Stimulated activated CD8-positive, alpha-beta memory T cell treated with anti-CD3 and anti-CD28 coated beads, Interleukin-7, amount 100 ng/mL, for 4 hours (primary cell): Measurements from ENCODE around the gene C1orf198.

Experiments
- DNase-seq, 2 donors: peaks; one replicate each; pipeline ENCODE4 v3.0.0-alpha.2; 2020; ENCODE audit warnings: low read depth in 2 of 2

Gene C1orf198

DNA sequence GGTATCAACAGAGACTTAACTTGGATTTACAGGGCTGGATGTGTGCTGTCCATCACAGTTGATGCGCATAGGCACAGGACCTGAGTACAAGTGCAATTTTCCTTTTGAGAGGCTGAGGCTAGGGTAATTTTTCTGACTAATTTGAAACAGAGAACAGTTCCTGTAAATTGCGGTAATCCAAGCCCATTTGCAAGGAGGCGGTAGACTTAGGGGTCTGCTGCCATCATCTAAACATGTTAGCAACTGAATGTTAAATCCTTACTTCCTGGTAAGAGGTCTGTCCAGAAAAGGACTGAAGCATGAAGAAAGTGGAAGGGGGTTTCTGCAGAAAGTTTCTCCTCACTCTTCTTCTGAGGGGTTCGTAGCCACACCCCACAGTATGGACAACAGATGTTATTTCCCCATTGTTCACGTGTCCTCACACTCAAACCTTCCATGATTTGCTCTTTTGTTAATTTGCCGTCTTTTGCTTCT is 23.7 kb upstream of the C1orf198 start:
- no peak for DNase-seq

GRCh38 chr1:230891413-230891812 is 23.1 kb upstream of the C1orf198 start:
- no peak for DNase-seq

GRCh38 chr1:230884646-230885045 is 16.3 kb upstream of the C1orf198 start:
- no peak for DNase-seq

DNA sequence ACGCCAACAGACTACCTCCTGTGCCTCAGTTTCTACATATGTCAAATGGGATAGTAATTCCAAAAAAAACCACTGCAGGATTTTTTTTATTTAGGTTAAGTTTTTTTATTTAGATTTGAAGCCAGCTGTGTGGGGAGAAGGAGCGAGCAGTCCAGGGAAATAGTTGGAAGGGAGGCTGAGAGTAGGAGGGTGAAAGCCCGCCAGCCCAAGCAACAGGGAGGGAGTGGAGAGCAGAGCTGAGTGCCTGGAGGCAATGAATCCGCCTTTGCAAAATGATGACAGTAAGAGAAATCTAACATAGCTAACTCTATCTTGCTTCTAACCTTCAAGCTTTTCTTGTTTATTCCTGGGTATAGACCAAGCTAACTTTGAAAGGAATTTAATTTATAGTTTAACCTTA is 15.6 kb upstream of the C1orf198 start:
- DNase-seq, result no peak

DNA sequence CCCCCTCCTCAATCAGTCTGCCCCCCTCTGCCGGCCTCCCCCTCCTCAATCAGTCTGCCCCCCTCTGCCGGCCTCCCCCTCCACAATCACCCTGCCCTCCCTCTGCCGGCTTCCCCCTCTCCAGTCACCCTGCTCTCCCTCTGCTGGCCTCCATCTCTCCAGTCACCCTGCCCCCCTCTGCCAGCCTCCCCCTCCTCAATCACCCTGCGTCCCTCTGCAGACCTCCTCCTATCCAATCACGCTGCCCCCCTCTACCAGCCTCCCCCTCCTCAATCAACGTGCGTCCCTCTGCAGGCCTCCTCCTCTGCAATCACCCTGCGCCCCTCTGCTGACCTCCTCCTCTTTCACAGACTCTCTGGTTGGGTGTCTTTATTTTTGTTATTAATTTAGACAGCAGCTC is 11.5 kb upstream of the C1orf198 start:
- no peak for DNase-seq

DNA sequence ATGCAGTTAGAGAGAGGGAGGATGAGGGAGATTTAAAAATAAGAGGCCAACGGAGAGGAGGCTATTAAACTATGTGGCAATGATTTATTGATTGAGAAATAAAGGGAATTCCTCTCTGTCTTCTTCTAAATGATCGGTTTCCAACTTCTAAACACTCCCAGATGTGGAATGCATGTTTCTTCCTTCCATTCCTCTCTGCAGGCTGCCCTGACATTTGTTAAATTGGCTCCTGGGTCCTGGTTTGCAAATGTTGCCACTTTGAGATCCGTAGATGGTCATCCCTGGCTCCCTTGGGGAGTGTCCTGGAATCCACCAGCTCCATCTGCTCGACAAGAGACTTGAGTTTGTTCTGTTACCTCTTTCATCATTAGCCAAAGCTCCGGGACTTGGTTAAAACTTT is 10.3 kb upstream of the C1orf198 start:
- DNase-seq, result no peak

- DNase-seq, result no peak
These were observed 9.7 kb upstream of the C1orf198 start for GRCh38 chr1:230877924-230878590.

- DNase-seq, result no peak
These were observed 9.0 kb upstream of the C1orf198 start for GRCh38 chr1:230877146-230877923.

DNA sequence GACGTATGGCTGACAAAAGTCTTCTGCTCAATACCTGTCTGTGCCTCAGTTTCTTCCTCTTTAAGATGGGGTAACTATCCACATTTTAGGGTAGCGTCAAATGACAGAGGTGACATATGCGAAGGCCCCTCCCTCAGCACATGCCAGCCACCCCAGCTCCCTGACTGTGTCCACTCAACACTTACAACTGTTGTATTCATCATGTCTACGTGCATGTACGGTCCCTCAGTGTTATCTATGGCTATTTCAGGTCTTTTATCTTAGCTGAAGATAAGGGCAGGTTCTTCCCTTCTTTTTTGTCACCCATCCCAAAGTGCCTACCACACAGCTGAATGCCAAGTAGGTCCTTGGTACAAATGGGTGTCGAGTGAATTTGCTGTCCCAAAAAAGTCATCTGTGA is 8.3 kb upstream of the C1orf198 start:
- no peak for DNase-seq

DNA sequence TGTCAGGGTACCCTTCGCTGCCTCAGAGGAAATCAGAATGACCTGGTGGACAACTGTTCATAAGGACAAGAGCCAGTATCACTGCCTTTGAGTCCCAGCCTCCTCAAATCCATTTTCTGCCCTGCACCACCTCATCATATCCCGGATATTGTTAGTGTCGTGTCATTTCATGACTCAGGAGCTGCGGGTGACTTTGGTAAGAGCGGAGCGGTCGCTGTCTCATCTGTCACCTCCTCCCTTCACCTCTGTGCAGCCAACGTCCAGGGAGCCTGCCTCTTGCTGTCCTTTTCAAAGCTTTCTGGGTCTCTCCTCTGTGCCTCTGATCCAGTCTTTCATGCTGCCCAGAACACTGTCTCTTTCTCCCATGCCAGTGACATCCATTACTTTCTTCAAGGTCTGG is 7.0 kb upstream of the C1orf198 start:
- no peak for DNase-seq

- DNase-seq, result no peak
These were observed 2.6 kb upstream of the C1orf198 start for GRCh38 chr1:230870916-230871315.

GRCh38 chr1:230869500-230869899 is 1.2 kb upstream of the C1orf198 start:
- DNase-seq, result no peak

- DNase-seq, result no peak
These were observed 540 bp upstream of the C1orf198 start for GRCh38 chr1:230868736-230869385.

- no peak for DNase-seq
These were observed 1.0 kb downstream of the C1orf198 start for GRCh38 chr1:230867101-230867902.

GRCh38 chr1:230866171-230867070 is 1.9 kb downstream of the C1orf198 start:
- DNase-seq, result no peak

DNA sequence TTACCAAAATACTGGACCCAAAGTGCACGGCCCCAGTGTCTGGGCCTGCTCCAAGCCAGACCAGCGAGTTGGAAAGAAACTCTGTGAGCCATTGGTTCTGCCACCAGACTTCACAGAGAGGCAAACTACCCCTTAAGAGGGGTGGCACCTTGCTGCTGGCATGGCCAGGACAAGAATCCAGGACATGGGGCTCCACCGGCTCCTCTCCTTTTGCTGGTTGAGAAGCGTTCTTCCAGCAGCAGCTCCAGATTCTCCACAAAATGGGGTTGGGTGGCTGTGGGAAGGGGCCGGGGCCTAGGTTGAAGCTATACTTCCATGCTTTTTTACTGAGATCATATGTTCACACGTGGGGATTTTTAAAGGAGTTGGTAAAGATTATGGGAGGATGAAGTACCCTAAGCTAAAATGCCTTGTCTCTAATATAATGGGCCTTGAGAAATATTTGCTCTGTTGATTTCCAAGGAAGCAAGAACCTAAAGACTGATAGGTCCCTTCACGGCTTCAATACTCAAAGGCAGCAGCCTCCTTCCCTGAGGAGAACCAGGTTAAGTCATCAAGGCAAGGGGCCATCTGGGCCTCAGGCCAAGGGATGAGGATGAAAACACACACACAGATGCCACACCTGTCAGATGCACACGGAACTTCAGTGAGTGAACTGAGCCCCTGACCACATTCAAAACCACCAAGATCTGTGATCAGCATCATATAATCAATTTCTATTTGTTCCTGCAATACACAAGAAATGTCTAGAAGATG is 3.1 kb downstream of the C1orf198 start:
- DNase-seq, result no peak

- DNase-seq, result no peak
These were observed 3.9 kb downstream of the C1orf198 start for GRCh38 chr1:230864441-230864840.

GRCh38 chr1:230863449-230863848 is 4.9 kb downstream of the C1orf198 start:
- DNase-seq, result no peak

- DNase-seq, result no peak
These were observed 6.2 kb downstream of the C1orf198 start for GRCh38 chr1:230861970-230862595.

DNA sequence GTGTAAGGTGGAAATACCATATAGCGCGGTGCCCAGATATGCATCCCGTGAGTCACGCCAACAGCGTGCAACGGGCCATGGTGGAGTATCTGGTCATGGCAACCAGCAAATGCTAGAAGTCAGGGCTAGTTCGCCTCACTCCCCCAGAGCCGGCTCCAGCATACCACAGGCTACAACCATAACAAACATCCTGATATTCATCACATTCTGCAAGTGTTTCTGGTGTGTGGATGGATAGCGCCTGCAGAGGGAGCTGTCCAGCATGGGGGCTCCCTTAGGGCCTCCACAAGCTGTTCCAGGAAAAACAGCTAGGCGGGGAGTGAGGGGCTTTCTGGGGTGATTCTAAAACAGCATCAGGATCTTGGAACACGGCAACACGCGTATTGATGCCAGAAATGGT is 6.8 kb downstream of the C1orf198 start:
- no peak for DNase-seq
